Measurements from ENCODE around the gene ABCC4.

The ABCC4 gene

DNA sequence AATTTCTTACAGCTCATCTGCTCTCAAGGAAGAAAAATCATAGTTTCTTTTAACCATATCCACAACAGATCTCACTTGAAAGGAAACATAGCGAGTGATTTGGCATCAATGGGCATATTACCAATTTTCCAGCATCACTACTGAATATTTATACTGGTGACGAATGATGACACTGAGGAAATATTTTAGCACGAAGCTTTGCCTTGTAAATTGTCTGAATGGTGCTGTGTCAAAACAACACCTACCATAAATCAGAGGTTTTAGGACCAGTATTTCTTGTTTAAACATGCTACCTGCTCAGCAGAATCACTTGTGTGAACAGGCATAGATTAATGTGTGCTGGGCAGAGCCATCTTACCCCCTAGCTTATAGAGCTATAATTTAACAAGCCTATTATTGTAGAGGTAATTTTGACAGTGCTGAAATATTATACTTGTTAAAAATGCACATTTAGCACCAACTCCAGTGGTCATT lies 146.8 kb downstream of the ABCC4 start:
- no peak for DNase-seq (ENCODE audit: low read depth, low spot score)
- no peak overlapping the region for H3K4me3 ChIP-seq

DNA sequence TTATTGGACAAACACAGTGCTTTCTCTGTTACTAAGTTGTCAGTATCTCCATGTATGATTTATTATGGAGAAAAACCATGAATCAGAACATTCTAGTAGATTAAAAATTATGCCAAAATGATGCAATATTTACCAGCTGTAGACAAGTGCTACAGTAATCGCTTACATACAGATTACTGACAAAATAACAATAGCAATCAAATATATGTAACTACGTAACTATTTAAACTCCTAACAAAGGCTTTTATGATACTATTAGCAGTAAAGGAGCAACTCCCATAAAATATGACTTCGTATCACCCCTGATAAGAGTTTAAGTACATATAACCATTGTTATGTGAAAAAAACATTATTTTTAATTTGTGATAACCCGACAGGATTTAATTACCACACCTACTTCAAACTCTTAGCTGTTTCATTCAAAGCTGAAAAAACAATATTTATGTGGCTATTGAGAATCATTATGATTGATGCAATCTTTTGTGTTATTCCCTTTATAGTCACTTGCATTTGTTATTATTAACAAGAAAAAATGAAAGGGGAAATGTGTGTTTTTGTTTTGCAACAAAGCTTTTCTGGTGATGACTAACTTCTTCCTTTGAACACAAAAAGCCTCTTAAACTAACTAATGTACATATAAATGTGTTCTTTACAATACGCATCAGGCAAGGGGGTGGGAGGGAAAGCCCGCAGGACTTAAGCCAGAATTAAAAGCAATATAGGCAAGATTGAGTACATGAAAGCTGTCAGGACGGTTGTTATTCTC lies 147.4 kb downstream of the ABCC4 start:
- no peak overlapping the region for H3K4me3 ChIP-seq
- no peaks in the 10 kb centered on the region for H3K36me3 ChIP-seq (ENCODE audit: insufficient read depth, low read length)
- DNase-seq (ENCODE audit: low read depth, low spot score): no peak
- no peak for TF ChIP-seq FOXP2 (optimal IDR thresholded peaks at IDR 0.05; ENCODE audit: control extremely low read depth, extremely low read length, insufficient read depth)
- no peak for TF ChIP-seq EZH2 (IDR thresholded peaks at IDR 0.05)
- TF ChIP-seq POLR2AphosphoS5 (IDR thresholded peaks at IDR 0.05; ENCODE audit: borderline replicate concordance, low read depth, low read length): no peak
- no peak overlapping the region for H3K9ac ChIP-seq (ENCODE audit: insufficient read length)
- no peaks in the 10 kb centered on the region for H3K9me3 ChIP-seq (ENCODE audit: low read depth, low read length)
- H3K27ac ChIP-seq: no peak overlapping the region

More for the DNA sequence above, 146.8 kb downstream of the ABCC4 start:
- Histone ChIP-seq H3K9ac (ENCODE audit: insufficient read length) (no peak overlapping the region), H3K9me3 (ENCODE audit: low read depth, low read length) (no peaks in the 10 kb centered on the region), H3K36me3 (ENCODE audit: insufficient read depth, low read length) (no peaks in the 10 kb centered on the region), H3K27ac (no peak overlapping the region)
- TF ChIP-seq FOXP2 (optimal IDR thresholded peaks at IDR 0.05; ENCODE audit: control extremely low read depth, extremely low read length, insufficient read depth): no peak
- TF ChIP-seq POLR2AphosphoS5 (IDR thresholded peaks at IDR 0.05; ENCODE audit: borderline replicate concordance, low read depth, low read length): no peak
- no peak for TF ChIP-seq EZH2 (IDR thresholded peaks at IDR 0.05)

DNA sequence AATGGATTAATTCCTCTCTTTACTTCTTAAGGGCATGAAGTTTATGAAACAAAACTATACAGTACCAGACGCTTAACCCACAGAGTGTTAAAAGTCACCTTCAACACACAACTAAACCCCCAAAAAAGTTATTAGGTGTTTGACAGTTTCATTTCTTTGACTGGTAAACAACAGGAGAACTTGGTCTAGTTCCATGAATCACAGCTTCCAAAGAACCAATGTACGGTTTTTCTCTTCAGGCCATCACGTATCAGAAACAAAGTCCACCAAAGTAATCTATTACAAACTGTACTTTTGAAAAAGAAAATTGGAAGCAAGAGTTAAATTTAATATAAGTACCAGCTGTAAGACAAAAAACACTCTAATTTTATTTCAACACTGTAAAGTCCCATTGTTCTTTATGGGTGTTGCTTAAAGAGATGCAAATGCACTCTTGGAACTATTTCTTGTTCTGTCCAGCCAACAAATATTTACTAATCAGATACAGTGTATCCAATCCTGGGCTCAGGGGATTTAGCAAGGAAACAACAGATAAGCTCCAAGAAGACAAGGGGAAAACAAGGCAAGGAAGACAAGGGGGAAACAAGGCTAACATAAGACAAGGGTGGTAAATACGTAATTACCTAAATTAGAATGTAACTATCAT lies 149.2 kb downstream of the ABCC4 start:
- no peak for DNase-seq (ENCODE audit: low read depth, low spot score)
- H3K9me3 ChIP-seq (ENCODE audit: low read depth, low read length): no peaks in the 10 kb centered on the region
- H3K36me3 ChIP-seq (ENCODE audit: insufficient read depth, low read length): no peaks in the 10 kb centered on the region
- no peak overlapping the region for H3K9ac ChIP-seq (ENCODE audit: insufficient read length)
- no peak overlapping the region for H3K4me3 ChIP-seq
- H3K27ac ChIP-seq: no peak overlapping the region
- no peak for TF ChIP-seq POLR2AphosphoS5 (IDR thresholded peaks at IDR 0.05; ENCODE audit: borderline replicate concordance, low read depth, low read length)
- TF ChIP-seq EZH2 (IDR thresholded peaks at IDR 0.05): no peak
- TF ChIP-seq FOXP2 (optimal IDR thresholded peaks at IDR 0.05; ENCODE audit: control extremely low read depth, extremely low read length, insufficient read depth): no peak

DNA sequence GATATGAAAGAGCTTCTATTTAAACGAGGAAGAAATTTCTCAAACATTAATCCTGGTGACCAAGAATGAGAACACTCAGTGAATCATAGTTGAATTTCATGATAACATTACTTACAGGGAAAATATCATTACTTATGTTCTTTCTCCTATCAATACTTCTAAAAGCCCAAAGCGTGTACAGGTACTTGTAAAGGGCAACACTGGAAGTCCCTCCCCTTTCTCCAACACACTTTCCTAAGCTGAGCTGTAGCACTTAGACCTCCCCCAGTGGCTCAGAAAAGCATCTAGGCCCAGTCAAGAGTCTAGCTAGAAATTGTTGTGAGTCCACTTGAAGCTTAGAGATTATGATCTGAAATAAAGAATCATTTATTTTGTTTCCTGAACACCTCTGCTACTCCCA lies 150.7 kb downstream of the ABCC4 start:
- TF ChIP-seq EZH2 (IDR thresholded peaks at IDR 0.05): no peak
- TF ChIP-seq POLR2AphosphoS5 (IDR thresholded peaks at IDR 0.05; ENCODE audit: borderline replicate concordance, low read depth, low read length): no peak
- no peak for TF ChIP-seq FOXP2 (optimal IDR thresholded peaks at IDR 0.05; ENCODE audit: control extremely low read depth, extremely low read length, insufficient read depth)
- no peak overlapping the region for H3K9ac ChIP-seq (ENCODE audit: insufficient read length)
- no peak overlapping the region for H3K27ac ChIP-seq
- H3K4me3 ChIP-seq: no peak overlapping the region
- no peaks in the 10 kb centered on the region for H3K9me3 ChIP-seq (ENCODE audit: low read depth, low read length)
- no peak for DNase-seq (ENCODE audit: low read depth, low spot score)
- H3K36me3 ChIP-seq (ENCODE audit: insufficient read depth, low read length): no peaks in the 10 kb centered on the region

DNA sequence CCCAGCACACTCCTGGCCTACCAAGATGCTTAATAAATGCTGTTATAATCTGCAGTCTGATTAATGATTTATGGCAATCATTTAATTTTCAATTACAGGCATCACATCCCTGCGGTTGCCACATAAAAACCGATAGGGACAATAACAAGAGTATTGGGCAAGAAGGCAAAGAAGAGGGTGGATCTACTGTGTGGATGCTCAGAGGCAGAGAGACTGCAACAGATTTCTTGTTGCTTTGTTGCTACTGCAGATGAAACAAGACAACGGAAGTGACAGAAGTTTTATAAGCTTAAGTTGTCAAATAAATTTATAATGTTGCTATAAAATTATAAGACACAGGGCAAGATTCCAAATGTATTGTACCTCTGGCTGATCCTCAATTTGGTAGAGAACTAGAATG lies 154.8 kb downstream of the ABCC4 start:
- Histone ChIP-seq H3K9ac (ENCODE audit: insufficient read length) (no peak overlapping the region), H3K27ac (no peak overlapping the region), H3K9me3 (ENCODE audit: low read depth, low read length) (no peaks in the 10 kb centered on the region), H3K36me3 (ENCODE audit: insufficient read depth, low read length) (peaks cover 4% of the 10 kb centered on the region; the same call in 1 of the 2 replicates), H3K4me3 (no peak overlapping the region)
- no peak for TF ChIP-seq EZH2 (IDR thresholded peaks at IDR 0.05)
- no peak for TF ChIP-seq FOXP2 (optimal IDR thresholded peaks at IDR 0.05; ENCODE audit: control extremely low read depth, extremely low read length, insufficient read depth)
- 0 out of 2 replicates have a peak, but pooled peaks have one; percentile 15 for TF ChIP-seq POLR2AphosphoS5 (IDR thresholded peaks at IDR 0.05; ENCODE audit: borderline replicate concordance, low read depth, low read length)
- DNase-seq (ENCODE audit: low read depth, low spot score): peak; percentile 53

DNA sequence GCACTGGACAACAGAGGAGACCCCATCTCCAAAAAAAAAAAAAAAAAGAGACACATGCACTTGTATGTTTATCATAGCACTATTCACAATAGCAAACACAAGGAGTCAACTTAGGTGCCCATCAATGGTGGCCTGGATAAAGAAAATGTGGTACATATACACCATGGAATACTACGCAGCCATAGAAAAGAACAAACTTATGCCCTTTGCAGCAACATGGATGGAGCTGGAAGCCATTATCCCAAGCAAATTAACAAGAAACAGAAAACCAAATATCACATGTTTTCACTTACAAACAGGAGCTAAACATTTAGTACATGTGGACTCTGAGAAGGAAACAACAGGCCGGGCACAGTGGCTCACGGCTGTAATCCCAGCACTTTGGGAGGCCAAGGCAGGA lies 155.7 kb downstream of the ABCC4 start:
- peaks cover 4% of the 10 kb centered on the region; the same call in 1 of the 2 replicates for H3K36me3 ChIP-seq (ENCODE audit: insufficient read depth, low read length)
- no peak overlapping the region for H3K27ac ChIP-seq
- H3K9me3 ChIP-seq (ENCODE audit: low read depth, low read length): no peaks in the 10 kb centered on the region
- H3K9ac ChIP-seq (ENCODE audit: insufficient read length): no peak overlapping the region
- H3K4me3 ChIP-seq: no peak overlapping the region
- DNase-seq (ENCODE audit: low read depth, low spot score): no peak
- TF ChIP-seq POLR2AphosphoS5 (IDR thresholded peaks at IDR 0.05; ENCODE audit: borderline replicate concordance, low read depth, low read length): no peak

DNA sequence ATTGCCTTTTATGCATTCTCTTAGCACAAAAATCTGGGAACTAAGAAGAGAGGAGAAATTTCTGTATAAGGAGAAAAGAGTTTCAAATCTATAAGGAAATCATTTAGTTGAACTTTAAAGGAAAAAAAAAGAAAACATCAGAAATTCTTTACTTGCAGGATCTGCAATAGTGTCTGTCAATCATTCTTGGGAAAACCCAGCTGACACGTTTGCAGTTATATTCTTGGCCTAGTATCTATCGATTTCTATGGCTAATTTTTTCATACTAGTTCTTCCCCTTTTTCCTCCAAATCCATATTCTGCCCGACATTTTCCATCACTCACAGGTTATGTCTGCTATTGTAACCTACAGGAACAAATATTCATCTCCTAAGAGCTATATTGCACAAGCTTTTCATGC lies 160.7 kb downstream of the ABCC4 start:
- peaks cover 4% of the 10 kb centered on the region; the same call in 1 of the 2 replicates for H3K36me3 ChIP-seq (ENCODE audit: insufficient read depth, low read length)
- no peak for DNase-seq (ENCODE audit: low read depth, low spot score)
- H3K27ac ChIP-seq: no peak overlapping the region
- H3K9me3 ChIP-seq (ENCODE audit: low read depth, low read length): no peaks in the 10 kb centered on the region
- no peak overlapping the region for H3K4me3 ChIP-seq
- TF ChIP-seq POLR2AphosphoS5 (IDR thresholded peaks at IDR 0.05; ENCODE audit: borderline replicate concordance, low read depth, low read length): no peak
- no peak for TF ChIP-seq FOXP2 (optimal IDR thresholded peaks at IDR 0.05; ENCODE audit: control extremely low read depth, extremely low read length, insufficient read depth)
- no peak for TF ChIP-seq EZH2 (IDR thresholded peaks at IDR 0.05)
- H3K9ac ChIP-seq (ENCODE audit: insufficient read length): no peak overlapping the region

DNA sequence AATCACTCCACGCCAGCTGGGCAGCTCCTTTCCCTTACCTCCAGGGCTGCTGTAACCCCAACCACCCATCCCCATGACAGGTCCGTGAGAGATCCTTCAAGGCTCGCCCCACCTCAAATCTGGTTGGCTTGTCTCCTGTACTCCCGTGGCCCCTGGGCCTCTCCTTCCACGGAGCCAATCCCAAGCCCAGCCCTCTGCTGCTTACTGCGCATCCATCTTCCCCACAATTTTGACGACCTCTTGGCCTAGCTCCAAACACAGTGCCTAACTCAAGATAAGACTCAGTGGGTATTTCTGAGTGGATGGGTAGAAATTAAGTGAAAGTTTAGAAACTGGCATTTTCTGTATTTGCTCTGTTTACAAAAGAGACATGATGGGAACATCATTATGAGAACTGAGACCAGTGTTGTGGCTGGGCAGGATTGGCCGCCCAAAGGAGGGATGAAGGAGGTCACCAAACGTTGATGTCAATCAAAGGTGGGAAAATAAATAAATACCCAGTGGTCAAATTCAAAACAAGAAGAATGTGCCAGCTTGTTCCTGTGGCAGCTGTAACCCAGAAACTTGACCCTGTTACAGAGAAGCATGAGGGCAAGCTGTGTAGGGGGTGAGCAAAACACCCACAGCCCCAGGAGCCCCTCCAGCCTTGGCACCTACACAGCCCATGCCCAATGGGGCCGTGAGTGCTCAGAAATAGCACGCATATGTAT lies 162.2 kb downstream of the ABCC4 start:
- Histone ChIP-seq H3K9me3 (ENCODE audit: low read depth, low read length) (no peaks in the 10 kb centered on the region), H3K36me3 (ENCODE audit: insufficient read depth, low read length) (no peaks in the 10 kb centered on the region), H3K4me3 (no peak overlapping the region), H3K9ac (ENCODE audit: insufficient read length) (no peak overlapping the region), H3K27ac (no peak overlapping the region)
- TF ChIP-seq POLR2AphosphoS5 (IDR thresholded peaks at IDR 0.05; ENCODE audit: borderline replicate concordance, low read depth, low read length) (no peak), EZH2 (IDR thresholded peaks at IDR 0.05) (no peak), FOXP2 (optimal IDR thresholded peaks at IDR 0.05; ENCODE audit: control extremely low read depth, extremely low read length, insufficient read depth) (no peak)
- no peak for DNase-seq (ENCODE audit: low read depth, low spot score)

Data from SK-N-MC (cell line).